Left forelimb (tissue), 1 donor: ENCODE results near the gene GSTM4.

Experiments
- DNase-seq: peaks from one replicate; pipeline ENCODE4 v3.0.0-alpha.2; 2018; ENCODE audit warnings: low spot score

The GSTM4 gene

DNA sequence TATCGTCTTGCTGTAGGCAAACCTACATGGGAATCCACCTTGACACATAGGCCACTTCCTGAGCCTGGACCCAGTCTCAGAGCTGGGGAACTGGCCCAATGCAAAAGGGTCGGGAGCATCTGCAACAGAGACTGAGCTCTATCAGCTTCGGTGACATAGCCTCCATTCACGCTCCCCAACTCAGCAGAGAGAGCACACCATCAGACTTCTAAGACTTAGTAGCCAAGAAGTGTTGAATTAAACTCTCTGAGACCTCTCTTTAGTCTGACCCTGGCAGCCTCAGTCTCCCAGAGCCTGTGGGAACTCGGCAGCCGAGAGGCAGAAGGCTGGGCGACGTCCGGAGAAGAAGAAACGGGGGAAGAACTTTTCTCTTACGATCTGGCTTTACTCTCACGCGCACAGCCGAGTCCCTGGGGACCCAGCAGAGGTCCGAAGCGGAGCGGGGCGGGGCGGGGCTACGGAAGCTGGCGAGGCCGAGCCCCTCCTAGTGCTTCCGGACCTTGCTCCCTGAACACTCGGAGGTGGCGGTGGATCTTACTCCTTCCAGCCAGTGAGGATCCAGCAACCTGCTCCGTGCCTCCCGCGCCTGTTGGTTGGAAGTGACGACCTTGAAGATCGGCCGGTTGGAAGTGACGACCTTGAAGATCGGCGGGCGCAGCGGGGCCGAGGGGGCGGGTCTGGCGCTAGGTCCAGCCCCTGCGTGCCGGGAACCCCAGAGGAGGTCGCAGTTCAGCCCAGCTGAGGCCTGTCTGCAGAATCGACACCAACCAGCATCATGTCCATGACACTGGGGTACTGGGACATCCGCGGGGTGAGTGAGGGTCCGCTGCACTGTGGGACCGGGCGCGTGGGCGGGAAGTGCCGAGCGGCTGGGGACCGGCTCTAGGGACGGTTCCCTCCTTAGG, at the start of gene GSTM4:
Gene GSTM4 (plus strand): TSS at position 485 of the 905 bp plus-strand sequence. CDS start 291 bp downstream, at position 776.
- peak; percentile 86 for DNase-seq

DNA sequence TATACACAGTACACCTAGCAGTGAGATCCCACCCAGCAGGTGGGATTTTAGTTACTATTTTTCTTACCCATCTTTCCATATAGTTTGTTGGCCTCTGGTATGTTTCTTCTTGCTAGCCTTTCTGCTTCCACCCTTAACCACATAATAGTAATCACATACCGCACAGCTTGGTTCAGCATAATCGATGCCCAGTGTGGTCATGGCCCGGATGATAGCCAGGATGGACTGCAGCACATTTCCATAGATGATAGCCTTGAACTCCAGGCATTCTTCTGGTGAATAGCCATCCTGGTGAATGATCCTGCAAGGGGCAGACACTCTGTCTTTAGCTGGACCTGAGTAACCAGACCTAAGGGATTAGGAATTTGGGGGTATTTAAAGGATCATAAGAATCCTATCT, 46.0 kb upstream of the GSTM4 start:
- DNase-seq: no peak

DNA sequence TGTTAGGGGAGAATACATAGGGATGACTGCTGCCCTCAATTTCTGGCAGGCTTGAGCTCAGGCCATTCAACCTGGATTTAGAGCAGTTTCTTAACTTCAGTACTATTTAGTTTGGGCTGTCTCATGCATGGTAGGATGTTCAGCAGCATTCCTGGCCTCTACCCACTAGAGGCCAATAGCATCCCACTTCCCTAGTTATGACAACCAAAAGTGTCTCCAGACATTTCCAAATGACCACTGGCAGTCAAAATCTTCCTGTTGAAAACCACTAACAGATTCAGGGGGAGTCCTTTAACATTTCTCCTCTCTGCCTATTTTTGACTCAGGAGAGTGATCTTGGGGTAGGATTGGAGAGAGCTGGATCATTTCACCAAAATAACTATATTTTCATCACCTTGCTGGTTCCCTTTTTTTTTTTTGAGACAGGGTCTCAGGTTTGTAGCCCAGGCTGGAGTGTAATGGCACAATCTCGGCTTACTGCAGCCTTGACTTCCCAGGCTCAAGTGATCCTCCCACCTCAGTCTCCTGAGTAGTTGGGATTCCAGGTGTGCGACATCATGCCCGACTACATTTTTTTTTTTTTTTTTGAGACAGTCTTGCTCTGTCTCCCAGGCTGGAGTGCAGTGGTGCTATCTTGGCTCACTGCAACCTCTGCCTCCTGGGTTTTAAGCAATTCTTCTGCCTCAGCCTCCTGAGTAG, 45.1 kb upstream of the GSTM4 start:
- DNase-seq: no peak

DNA sequence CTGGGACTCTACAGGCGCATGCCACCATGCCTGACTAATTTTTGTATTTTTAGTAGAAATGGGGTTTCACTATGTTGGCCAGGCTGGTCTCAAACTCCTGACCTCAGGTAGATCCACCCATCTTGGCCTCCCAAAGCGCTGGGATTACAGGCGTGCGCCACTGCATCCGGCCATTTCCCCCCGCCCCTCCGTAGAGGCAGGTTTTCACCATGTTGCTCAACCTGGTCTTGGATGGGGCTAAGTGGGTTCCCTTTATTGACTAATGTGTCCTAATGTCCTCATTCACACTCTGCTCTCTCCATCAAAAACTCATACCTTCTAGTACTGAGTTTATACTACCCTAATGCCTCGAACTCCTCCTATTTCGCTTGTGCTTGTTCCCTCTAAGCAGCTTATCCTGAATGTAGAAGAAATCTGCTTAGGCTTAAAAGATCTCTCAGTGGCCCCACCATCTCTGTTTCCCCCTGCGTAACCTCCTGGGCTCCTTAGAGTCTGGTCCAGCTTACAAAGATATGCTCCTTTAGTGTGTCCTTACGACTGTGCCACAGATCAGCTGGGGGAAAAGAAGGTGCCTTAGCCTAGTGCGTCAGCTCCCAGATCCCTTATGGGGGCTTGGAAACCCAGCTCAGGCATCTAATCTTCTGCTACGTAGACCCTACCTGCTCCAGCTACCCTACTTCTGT, 44.5 kb upstream of the GSTM4 start:
- no peak for DNase-seq

DNA sequence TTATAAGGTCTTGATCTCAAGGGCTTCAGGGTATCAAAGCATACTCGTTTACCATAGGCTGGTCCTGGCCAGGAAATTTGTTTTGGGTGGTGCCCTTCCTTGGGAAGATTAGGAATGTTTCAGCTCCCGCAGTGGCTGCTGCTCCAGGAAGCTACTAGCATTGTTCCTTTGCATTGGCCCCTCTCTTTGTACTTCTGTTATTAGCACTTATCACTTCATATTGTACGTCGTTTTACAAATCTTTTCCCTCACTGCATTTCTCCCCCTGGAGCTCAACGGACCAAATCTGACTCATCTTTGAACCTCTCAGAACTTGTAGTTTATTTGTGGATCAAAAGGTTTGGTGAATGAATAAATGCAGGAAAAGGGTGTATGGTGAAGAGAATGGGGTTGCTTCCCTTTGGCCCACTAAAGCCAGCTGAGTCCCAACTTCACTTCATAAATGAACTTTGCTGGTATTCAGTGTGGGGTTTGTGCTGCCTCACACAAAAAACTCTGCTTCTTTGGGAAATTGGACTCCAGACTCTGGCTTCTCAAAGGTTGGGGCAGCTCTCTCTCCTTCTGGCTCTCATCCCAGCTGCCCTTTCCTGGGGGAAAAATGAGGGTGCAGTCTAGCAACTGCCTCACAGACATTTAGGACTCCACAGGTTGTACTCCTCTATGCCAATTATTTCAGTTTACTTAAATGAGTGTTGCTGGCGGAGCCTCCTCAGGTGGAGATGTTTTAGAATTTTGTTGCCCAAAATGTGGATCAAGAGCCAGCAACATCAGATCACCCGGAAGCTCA, 42.3 kb upstream of the GSTM4 start:
- no peak for DNase-seq

DNA sequence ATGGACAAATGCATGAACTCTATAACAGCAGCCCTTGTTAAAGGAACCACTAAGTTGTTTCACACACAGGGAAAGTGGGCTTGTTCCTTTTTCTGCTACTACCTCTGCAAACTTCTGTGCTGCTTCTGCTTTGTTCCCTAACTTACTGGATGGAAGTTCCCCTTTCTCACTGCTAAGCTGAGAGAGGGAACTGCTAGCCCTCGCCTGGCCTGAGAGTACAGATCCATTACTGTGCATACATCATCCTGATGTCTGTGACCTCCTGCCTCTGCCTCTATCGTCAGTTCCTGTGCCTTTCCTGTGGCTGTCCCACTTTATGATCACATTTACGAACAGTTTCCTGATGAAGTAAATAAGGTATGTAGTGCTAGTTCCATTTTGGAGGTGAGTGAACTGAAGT, 40.0 kb upstream of the GSTM4 start:
- no peak for DNase-seq

DNA sequence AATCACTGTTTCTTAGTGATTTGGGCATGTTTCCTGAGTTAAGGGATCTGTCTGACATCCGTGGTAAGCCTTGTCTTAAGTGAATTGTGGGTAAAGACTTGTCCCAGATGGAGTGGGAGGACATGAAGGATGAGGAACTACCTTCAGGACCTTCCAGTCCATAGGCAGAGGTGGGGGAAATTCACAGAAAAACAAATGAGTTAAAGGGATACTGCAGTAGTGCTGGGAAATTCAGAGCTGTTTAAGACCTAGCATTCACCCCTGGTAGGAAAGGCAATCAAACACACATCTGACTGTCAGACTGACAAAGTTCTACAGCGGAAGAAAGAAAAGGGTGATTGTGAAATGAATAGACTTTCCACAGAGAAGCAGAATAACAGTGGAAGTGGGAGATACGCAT, 39.5 kb upstream of the GSTM4 start:
- no peak for DNase-seq

DNA sequence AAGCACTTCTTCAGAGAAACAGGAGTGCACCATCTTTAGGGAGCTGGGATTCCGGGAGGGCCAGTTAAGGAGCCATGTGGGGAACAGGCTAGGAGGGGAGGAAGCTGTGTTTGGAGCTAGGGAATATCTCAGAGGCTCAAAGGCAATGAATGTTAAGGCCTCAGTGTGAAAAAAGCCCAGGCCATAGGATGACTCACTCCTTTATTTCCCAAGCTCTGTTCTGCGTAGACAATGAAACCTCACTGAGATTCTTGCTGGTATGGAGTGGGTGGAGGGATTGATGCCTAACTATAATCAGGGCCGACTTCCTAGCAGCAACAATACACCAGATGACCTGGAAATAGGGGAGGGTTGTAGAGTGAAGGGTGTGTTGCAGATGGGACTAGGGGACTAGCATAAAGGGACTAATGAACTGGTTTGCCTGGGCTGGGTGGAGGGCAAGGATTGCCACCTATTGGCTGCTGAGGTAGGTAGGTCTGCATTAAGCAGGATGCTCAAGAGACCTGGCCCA, 38.6 kb upstream of the GSTM4 start:
- DNase-seq: no peak

DNA sequence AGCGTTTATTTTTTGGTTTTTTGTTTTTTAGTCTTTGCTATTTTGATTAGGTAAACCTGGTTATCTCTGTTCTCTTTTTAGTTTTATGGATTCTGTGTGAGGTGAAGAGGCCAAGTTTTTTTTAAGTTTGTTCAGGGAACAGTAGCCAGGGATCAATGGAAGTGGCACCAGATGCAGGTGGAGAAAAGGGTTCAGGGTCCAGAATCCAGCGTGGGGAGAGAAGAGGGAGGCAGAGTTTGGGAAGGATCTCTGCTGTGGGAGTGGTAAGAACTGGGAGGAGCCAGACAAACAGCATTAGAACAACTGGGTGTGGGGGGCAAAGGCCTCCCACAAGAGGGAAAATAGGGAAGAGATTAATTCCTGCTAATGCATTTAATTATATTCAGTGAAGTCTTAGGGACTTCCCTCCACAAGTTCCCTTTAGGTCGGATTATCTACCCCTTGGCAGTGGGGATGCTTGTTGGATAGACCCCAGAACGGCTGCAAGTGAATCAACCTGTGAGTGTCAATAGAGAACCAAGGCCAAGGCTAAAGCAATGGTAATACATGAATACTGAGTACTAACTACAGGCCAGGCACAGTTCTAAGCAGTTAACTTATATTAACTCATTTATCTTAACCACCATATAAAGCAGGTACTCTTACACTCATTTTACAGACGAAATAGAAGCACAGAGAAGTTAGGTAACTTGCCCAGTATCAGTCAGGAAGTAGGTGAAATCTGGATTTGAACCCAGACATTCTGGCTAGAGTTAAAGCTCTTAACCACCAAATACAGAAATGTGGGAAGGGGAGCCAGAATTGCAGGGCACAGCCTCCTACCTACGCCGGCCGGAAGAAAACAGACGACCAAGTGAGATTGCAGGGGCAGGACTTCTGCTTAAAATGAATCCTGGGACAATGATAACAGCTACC, 37.0 kb upstream of the GSTM4 start:
- peak; percentile 17 for DNase-seq

DNA sequence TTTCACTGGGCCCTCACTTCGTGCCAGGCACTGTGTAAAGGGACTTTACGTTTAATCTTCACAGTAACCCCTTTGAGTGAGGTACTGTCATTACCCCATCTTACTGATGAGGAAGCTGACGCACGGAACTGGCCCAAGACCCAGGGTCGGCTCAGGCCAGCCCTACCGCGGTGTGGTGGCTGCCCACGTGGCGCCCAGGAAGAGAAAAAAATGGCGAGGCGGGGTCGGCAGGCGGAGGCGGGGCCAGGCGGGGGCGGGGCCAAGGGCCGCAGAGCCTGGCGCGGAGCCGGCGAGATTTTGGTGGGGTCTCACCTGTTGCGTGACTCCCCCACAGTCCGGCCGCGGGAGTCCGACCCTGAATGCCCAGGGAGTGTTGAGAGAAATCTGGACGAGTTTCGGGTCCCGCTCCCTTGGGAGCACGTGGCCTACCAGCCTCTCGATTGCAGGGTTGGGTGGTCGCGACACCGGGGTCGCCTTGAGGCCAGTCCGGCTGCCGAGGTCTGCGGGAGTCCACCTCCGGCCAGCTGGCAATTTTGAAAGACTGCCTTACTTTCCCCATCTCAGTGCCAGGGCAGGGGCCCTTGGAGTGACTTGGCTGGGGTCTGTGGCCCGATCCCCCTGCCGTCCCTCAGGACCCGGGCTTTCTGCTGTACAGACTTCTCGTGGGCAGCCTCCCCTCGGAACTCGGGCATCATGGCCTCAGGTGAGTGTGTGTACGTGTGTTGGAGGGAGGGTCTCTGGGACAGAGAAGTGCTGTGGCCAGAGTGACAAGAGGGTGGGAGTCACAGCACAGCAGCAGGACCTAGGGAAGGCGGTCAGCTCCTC, 36.1 kb upstream of the GSTM4 start, which contains the start of the genes AMPD2 and GNAT2:
Gene AMPD2 (plus strand): TSS at position 262 of the 825 bp plus-strand sequence. CDS start 1,339 bp downstream, outside the sequence.
Gene GNAT2 (minus strand): TSS at position 41 of the 825 bp plus-strand sequence. CDS start 6,746 bp downstream, outside the sequence.
- peak; percentile 82 for DNase-seq

DNA sequence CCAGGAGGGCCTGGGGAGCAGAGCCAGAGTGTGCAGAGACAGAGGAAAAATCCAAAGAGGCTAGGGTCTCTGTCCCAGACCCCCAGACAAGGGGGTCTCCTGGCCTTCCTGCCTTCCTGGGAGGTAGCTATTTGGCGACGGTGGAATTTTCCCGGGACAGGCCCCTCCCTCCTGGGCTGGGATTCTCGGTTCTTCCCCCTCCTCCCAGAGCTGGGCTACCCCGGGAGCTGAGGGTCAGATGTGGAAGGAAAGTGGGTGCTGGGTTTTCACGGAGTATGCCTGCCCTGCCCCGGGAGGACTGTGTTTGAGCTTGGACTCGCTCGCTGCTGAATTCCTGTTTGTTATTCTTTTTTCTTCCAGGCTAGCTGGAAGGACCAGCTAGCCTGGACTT, 35.5 kb upstream of the GSTM4 start:
- DNase-seq: peak; percentile 78

DNA sequence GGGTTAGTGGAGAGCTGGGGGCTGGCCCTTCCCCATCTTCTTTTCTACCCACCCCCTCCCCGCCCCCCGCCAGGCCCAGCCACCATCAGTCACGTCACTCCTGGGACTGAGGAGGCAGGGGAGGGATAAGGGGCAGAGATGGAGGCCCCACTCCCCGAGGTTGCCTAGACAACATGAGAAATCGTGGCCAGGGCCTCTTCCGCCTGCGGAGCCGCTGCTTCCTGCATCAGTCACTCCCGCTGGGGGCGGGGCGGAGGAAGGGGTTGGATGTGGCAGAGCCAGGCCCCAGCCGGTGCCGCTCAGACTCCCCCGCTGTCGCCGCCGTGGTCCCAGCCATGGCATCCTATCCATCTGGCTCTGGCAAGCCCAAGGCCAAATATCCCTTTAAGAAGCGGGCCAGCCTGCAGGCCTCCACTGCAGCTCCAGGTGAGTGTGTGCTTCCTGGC, 35.0 kb upstream of the GSTM4 start:
- DNase-seq: peak; percentile 95

DNA sequence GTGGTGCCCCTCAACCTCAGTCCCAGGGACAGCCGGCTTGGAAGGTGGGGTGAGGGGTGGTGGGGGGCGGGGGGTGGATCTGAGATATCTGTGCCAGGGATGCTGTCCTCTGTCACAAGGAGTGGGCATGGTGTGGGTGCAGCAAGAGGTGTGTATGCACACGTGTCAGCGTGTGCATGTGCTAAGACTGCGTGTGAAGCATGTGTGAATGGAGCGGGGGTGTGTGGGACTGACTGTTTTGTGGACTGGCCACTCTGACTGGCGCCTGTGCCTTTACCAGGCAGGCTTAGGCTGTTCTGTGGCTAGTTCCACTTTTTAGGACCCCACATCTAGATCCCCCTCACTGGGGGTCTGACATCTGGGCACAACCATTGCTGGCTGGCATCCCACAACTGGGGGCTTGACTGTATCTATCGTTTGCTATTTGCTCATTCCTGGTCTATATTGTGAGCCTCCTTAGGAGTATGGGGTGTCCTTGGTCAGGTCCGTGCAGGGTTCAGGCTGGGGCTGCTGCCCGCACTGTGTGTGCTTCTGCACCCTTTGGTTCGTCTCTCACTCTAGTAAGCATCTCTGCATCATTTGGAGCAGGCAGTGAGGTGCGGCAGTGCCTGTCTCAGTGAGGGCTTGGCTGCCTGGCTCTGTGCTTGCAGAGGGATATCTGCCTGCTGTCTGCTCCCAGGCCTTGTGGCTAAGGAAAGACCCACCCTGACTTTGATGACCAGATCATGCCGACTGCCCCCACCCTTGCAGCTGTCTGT, 34.3 kb upstream of the GSTM4 start:
- peak; percentile 60 for DNase-seq

DNA sequence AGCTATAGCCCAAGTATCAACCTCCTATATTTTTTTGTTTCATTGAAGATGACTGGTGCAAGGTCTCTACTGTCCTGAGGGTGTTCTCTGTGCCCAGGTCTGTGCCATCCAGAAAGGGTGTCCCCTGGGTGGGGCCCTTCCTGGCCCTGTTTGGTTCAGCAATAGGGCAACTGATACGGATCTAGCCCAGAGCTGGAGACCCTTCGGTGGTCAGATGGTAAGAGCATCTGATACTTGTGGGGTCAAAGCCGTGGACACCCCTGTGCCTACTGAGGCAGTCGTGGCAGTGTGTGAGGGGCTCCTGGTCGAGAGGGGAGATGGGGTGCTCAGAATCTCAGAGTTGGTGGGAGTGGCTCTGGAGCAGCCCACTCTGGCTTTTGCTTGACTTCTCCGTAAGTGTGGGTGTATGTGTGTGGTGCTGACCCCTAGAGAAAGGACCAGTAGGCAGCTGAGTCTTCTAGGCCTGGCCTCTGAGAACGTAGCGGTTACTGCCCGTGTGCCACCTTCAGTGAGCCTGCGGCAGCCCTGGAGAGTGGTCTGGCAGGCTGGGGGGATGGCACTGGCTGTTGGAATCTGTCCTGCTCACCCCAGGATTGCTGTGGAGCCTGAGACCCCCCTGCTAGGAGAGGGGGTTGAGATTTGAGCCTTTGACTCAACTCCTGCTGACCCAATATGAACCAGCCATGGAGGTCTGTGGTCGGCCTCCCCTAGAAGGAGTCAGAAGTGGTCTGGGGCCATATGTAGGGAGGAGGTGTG, 33.6 kb upstream of the GSTM4 start:
- peak; percentile 58 for DNase-seq

DNA sequence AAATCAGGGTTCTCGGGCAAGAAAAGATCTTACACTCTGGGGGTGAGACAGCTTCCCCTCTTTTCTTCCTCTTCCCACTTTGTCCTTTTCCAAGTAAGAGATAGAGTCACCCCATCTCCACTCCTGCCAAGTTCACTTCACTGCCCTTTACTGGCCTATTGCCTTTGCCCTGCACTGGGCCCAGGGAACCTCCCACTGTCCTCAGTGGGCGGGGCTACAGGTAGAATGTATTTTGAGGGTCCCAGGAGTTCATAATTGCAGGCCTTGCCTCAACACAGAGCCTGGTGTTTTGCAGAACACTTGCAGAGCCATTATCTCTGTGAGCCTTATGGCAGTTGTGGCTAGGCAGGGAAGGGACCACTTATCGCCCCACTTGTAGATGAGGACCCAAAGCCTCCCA, 33.0 kb upstream of the GSTM4 start:
- no peak for DNase-seq

DNA sequence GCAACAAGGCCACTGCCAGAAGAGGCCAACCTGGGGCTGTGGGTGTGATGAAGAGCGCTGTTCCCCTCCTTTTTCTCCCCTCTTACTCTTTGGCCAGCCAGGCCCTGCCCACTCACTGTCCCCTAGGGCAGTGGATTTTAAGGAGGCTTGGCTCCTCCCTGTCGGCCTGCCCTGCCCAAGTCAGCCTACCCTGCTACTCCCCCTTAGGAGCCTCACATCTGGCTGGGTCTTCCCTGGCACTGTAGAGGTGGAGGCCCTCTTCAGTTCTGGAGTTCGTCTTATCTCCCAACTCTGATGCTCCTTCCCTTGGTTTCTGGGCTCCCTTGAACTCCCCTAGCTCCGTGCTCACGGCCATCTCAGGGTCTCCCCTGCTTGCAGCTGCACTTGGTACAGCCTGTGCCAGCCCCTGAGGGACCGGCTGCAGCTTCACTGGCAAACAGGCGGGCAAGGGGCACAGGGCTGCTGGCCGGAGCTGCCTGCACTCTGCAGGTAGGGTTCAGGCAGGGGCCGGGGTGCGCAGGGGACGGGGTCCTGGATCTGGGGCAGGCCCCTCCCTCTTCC, 32.2 kb upstream of the GSTM4 start:
- peak; percentile 65 for DNase-seq
